NB4 (cell line): ENCODE measurements around the gene ACOT11.
A peak's percentile ranks its signal among the peaks of the same experiment; 100 is the strongest.
"Not testable (repeated sequence)": the region's sequence is repeated elsewhere in the genome, so short reads cannot be mapped to it uniquely, and the experiment has no call there.

ENCODE experiments used
- DNase-seq: peaks from one replicate; pipeline ENCODE4 v3.0.0; 2010; ENCODE audit warnings: low read depth
- H3K4me3 ChIP-seq: one replicate; pipeline ENCODE4 v1.5.1; 2011; ENCODE audit warnings: mild to moderate bottlenecking, low read depth, low read length, moderate library complexity
- MAX ChIP-seq: IDR thresholded peaks from 2 replicates; pipeline ENCODE4 v1.6.1; 2011; ENCODE audit warnings: low read depth, low read length
- MYC ChIP-seq: IDR thresholded peaks from 2 replicates; pipeline ENCODE4 v1.6.1; 2011; ENCODE audit warnings: low read depth, low read length
- POLR2A ChIP-seq: IDR thresholded peaks from 2 replicates; pipeline ENCODE4 v1.6.1; 2011; ENCODE audit warnings: mild to moderate bottlenecking; ENCODE audit not compliant: insufficient read length; ENCODE audit errors: extremely low read depth
- TF ChIP-seq, protein P1 (sequence below): IDR thresholded peaks from one replicate; pipeline ENCODE4 v1.5.1; 2012; ENCODE audit warnings: low read depth, low read length

The ACOT11 gene

GRCh38 chr1:54528613-54529012 is 19.4 kb upstream of the ACOT11 start:
- H3K4me3 ChIP-seq, result no peak overlapping the region
- no peak for DNase-seq
- TF ChIP-seq MYC (no peak), MAX (no peak), POLR2A (no peak)
- TF ChIP-seq, protein P1, sequence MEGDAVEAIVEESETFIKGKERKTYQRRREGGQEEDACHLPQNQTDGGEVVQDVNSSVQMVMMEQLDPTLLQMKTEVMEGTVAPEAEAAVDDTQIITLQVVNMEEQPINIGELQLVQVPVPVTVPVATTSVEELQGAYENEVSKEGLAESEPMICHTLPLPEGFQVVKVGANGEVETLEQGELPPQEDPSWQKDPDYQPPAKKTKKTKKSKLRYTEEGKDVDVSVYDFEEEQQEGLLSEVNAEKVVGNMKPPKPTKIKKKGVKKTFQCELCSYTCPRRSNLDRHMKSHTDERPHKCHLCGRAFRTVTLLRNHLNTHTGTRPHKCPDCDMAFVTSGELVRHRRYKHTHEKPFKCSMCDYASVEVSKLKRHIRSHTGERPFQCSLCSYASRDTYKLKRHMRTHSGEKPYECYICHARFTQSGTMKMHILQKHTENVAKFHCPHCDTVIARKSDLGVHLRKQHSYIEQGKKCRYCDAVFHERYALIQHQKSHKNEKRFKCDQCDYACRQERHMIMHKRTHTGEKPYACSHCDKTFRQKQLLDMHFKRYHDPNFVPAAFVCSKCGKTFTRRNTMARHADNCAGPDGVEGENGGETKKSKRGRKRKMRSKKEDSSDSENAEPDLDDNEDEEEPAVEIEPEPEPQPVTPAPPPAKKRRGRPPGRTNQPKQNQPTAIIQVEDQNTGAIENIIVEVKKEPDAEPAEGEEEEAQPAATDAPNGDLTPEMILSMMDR, result no peak

- H3K4me3 ChIP-seq, result no peak overlapping the region
These were observed 16.0 kb upstream of the ACOT11 start for GRCh38 chr1:54532033-54532432.

GRCh38 chr1:54536656-54537055 is 11.4 kb upstream of the ACOT11 start:
- not testable (repeated sequence) for DNase-seq, H3K4me3 ChIP-seq

More at GRCh38 chr1:54532033-54532432, 16.0 kb upstream of the ACOT11 start:
- no peak for DNase-seq
- TF ChIP-seq POLR2A (no peak), MAX (no peak), MYC (no peak)
- TF ChIP-seq, protein P1, result no peak

- TF ChIP-seq MYC (no peak), MAX (no peak), POLR2A (no peak)
- TF ChIP-seq, protein P1, result no peak
- H3K4me3 ChIP-seq, result no peak overlapping the region
- DNase-seq, result peak; percentile 66
These were observed 10.4 kb upstream of the ACOT11 start for GRCh38 chr1:54537611-54538010.

GRCh38 chr1:54538538-54538937 is 9.5 kb upstream of the ACOT11 start:
- TF ChIP-seq, protein P1, result no peak
- no peak for TF ChIP-seq MAX
- TF ChIP-seq MYC, result no peak
- TF ChIP-seq POLR2A, result no peak
- DNase-seq, result no peak
- no peak overlapping the region for H3K4me3 ChIP-seq

GRCh38 chr1:54540582-54541295 is 7.3 kb upstream of the ACOT11 start:
- DNase-seq, result no peak
- no peak overlapping the region for H3K4me3 ChIP-seq
- TF ChIP-seq, protein P1, result no peak
- TF ChIP-seq MYC (no peak), MAX (no peak), POLR2A (no peak)
